H9 (cell line): Measurements from ENCODE around the gene CNOT9. TPM values are rescaled to one million over a fixed set of nuclear protein-coding genes. Genes with fewer than 3 reads are reported as not detected.

Experiments used
- DNase-seq: peaks from one replicate; pipeline ENCODE4 v3.0.0-alpha.2; 2017
- H2AFZ ChIP-seq: one replicate; pipeline ENCODE4 v1.6.1; 2013; ENCODE audit warnings: mild to moderate bottlenecking, low read length, control low read depth, moderate library complexity
- H2AK5ac ChIP-seq: 2 replicates; pipeline ENCODE4 v1.6.1; 2013; ENCODE audit warnings: low read length, control low read depth, mixed read lengths; ENCODE audit not compliant: insufficient read length
- H2BK120ac ChIP-seq: one replicate; pipeline ENCODE4 v1.6.1; 2013; ENCODE audit warnings: low read depth, mild to moderate bottlenecking, low read length, control low read depth, inconsistent platforms; ENCODE audit not compliant: poor library complexity, severe bottlenecking
- H2BK12ac ChIP-seq: 2 replicates; pipeline ENCODE4 v1.6.1; 2013; ENCODE audit warnings: low read length, control low read depth, mixed read lengths, low read depth; ENCODE audit not compliant: insufficient read length
- H2BK15ac ChIP-seq: 2 replicates; pipeline ENCODE4 v1.6.1; 2013; ENCODE audit warnings: low read depth, low read length, control low read depth
- H2BK20ac ChIP-seq: one replicate; pipeline ENCODE4 v1.6.1; 2013; ENCODE audit warnings: low read depth, mild to moderate bottlenecking, low read length, control low read depth, inconsistent platforms; ENCODE audit not compliant: poor library complexity, severe bottlenecking
- H2BK5ac ChIP-seq: 2 replicates; pipeline ENCODE4 v1.6.1; 2013; ENCODE audit warnings: low read length, control low read depth, mixed read lengths; ENCODE audit not compliant: insufficient read length
- H3K14ac ChIP-seq: 2 replicates; pipeline ENCODE4 v1.6.1; 2013; ENCODE audit warnings: low read length, control low read depth; ENCODE audit not compliant: insufficient read depth
- H3K18ac ChIP-seq: 2 replicates; pipeline ENCODE4 v1.6.1; 2013; ENCODE audit warnings: low read depth, mild to moderate bottlenecking, mixed read lengths, low read length, control low read depth; ENCODE audit not compliant: insufficient read length
- H3K23ac ChIP-seq: 2 replicates; pipeline ENCODE4 v1.6.1; 2013; ENCODE audit warnings: low read length, control low read depth, mixed read lengths, low read depth; ENCODE audit not compliant: insufficient read length
- H3K23me2 ChIP-seq: 2 replicates; pipeline ENCODE4 v1.6.1; 2013; ENCODE audit warnings: low read depth, mild to moderate bottlenecking, mixed read lengths, low read length, control low read depth; ENCODE audit not compliant: insufficient read length, poor library complexity, severe bottlenecking
- H3K27ac ChIP-seq: 2 replicates; pipeline ENCODE4 v1.5.1; 2013; ENCODE audit warnings: low read length, control low read depth, mixed read lengths, low read depth; ENCODE audit not compliant: insufficient read length
- H3K27me3 ChIP-seq: 2 replicates; pipeline ENCODE4 v1.6.1; 2013; ENCODE audit warnings: low read length, control low read depth, inconsistent platforms; ENCODE audit not compliant: insufficient read depth
- H3K4ac ChIP-seq: 2 replicates; pipeline ENCODE4 v1.6.1; 2013; ENCODE audit warnings: low read depth, mild to moderate bottlenecking, control low read depth, inconsistent platforms, low read length, moderate library complexity
- H3K4me1 ChIP-seq: 2 replicates; pipeline ENCODE4 v1.6.1; 2013; ENCODE audit warnings: low read length, control low read depth, inconsistent platforms; ENCODE audit not compliant: insufficient read depth
- H3K4me2 ChIP-seq: 2 replicates; pipeline ENCODE4 v1.6.1; 2013; ENCODE audit warnings: low read length, control low read depth, mixed read lengths; ENCODE audit not compliant: insufficient read length, insufficient read depth
- H3K56ac ChIP-seq: 2 replicates; pipeline ENCODE4 v1.6.1; 2013; ENCODE audit warnings: low read depth, mild to moderate bottlenecking, mixed read lengths, low read length, control low read depth; ENCODE audit not compliant: insufficient read length
- H3K79me1 ChIP-seq: 2 replicates; pipeline ENCODE4 v1.6.1; 2013; ENCODE audit warnings: low read depth, mild to moderate bottlenecking, moderate library complexity, low read length, control low read depth, inconsistent platforms; ENCODE audit not compliant: insufficient read depth, poor library complexity, severe bottlenecking
- H3K79me2 ChIP-seq: 2 replicates; pipeline ENCODE4 v1.6.1; 2013; ENCODE audit warnings: low read length, control low read depth, inconsistent platforms; ENCODE audit not compliant: insufficient read depth
- H3K9ac ChIP-seq: 2 replicates; pipeline ENCODE4 v1.6.1; 2013; ENCODE audit warnings: low read length, control low read depth, mixed read lengths; ENCODE audit not compliant: insufficient read length; ENCODE audit errors: extremely low read depth
- H3K9me3 ChIP-seq: one replicate; pipeline ENCODE4 v1.6.1; 2013; ENCODE audit warnings: low read depth, low read length, inconsistent platforms; ENCODE audit not compliant: control insufficient read depth
- H3T11ph ChIP-seq: one replicate; pipeline ENCODE4 v1.6.1; 2013; ENCODE audit warnings: mild to moderate bottlenecking, low read length, control low read depth, inconsistent platforms
- H4K20me1 ChIP-seq: one replicate; pipeline ENCODE4 v1.6.1; 2013; ENCODE audit not compliant: control insufficient read depth, insufficient read length, insufficient read depth
- H4K5ac ChIP-seq: 2 replicates; pipeline ENCODE4 v1.6.1; 2013; ENCODE audit warnings: low read depth, mild to moderate bottlenecking, mixed read lengths, low read length, control low read depth; ENCODE audit not compliant: insufficient read length
- H4K8ac ChIP-seq: replicated peaks from 2 replicates; pipeline ENCODE4 v1.6.1; 2013; ENCODE audit warnings: low read length, control low read depth, mixed read lengths, low read depth; ENCODE audit not compliant: insufficient read length
- H4K91ac ChIP-seq: 2 replicates; pipeline ENCODE4 v1.6.1; 2013; ENCODE audit warnings: low read depth, mild to moderate bottlenecking, moderate library complexity, mixed read lengths, low read length, control low read depth; ENCODE audit not compliant: insufficient read length
- H3K27ac Mint-ChIP-seq, 3 experiments: 2 replicates in 2 of 3; 3 replicates in 1 of 3; pipeline ENCODE4 v1.8.0; 2020 to 2021; ENCODE audit warnings: mixed read lengths in 3 of 3, mild to moderate bottlenecking in 1 of 3, moderate library complexity in 1 of 3
- H3K27me3 Mint-ChIP-seq: 2 replicates; pipeline ENCODE4 v1.8.0; 2021; ENCODE audit warnings: low read depth, mild to moderate bottlenecking, moderate library complexity, mixed read lengths
- H3K36me3 Mint-ChIP-seq, 3 experiments: 2 replicates in 2 of 3; 3 replicates in 1 of 3; pipeline ENCODE4 v1.8.0; 2020 to 2021; ENCODE audit warnings: low read depth in 3 of 3, mixed read lengths in 3 of 3; ENCODE audit not compliant: insufficient read depth in 1 of 3
- H3K4me1 Mint-ChIP-seq, 2 experiments: 2 replicates each; pipeline ENCODE4 v1.8.0; 2020; ENCODE audit warnings: mixed read lengths in 2 of 2
- H3K4me3 Mint-ChIP-seq, 2 experiments: 2 replicates in 1 of 2; 3 replicates in 1 of 2; pipeline ENCODE4 v1.8.0; 2020 to 2021; ENCODE audit warnings: mild to moderate bottlenecking in 2 of 2, mixed read lengths in 2 of 2, moderate library complexity in 1 of 2
- H3K9me3 Mint-ChIP-seq, 2 experiments: 2 replicates in 1 of 2; 3 replicates in 1 of 2; pipeline ENCODE4 v1.8.0; 2020; ENCODE audit warnings: mild to moderate bottlenecking in 2 of 2, mixed read lengths in 2 of 2, moderate library complexity in 1 of 2
- CTCF ChIP-seq: fragments of 200-600 bp; sonication (generic); conservative IDR thresholded peaks from 3 replicates; pipeline ENCODE4 v1.8.0; 2021; ENCODE audit warnings: antibody characterized with exemption, mild to moderate bottlenecking
- WGBS: extraction: QIAGEN DNeasy Blood & Tissue Kit; methylation state at CpG from one replicate; pipeline ENCODE4 v1.1.7; 2013; ENCODE audit warnings: missing lambda C conversion rate, low lambda C conversion rate, mixed read lengths; ENCODE audit not compliant: insufficient read length; ENCODE audit errors: extremely low coverage; 5-methylcytosine and 5-hydroxymethylcytosine counted together
- total RNA-seq: library from RNA; stranded (reverse); gene quantifications from 2 replicates; pipeline ENCODE4 v1.2.1, GENCODE V29; 2021

Gene CNOT9
- total RNA-seq, 1 experiment from 2014 or later = 91.2 TPM

GRCh38 chr2:218566296-218566695 is 2.3 kb upstream of the CNOT9 start:
- H3K4me1 ChIP-seq = peaks cover 2% of the 10 kb centered on the region; the same call in 1 of the 2 replicates
- H2BK120ac ChIP-seq = no peak overlapping the region
- no peak overlapping the region for H3K56ac ChIP-seq
- no peak overlapping the region for H4K91ac ChIP-seq
- H4K5ac ChIP-seq = no peak overlapping the region
- H2BK20ac ChIP-seq = no peak overlapping the region
- H3K79me1 ChIP-seq = peaks cover 4% of the 10 kb centered on the region
- no peak overlapping the region for H3T11ph ChIP-seq
- Mint-ChIP-seq H3K4me3 (peak overlapping the region; percentile 87 to 95), H3K36me3 (peaks cover 15 to 46% (median 45%) of the 10 kb centered on the region in 3 experiments; a peak in 6 of 7 replicates), H3K27ac (peak overlapping the region in 1 of 3 experiments; percentile 48; a peak in 1 of 7 replicates), H3K27me3 (no peaks in the 10 kb centered on the region), H3K4me1 (peaks cover 26 to 35% of the 10 kb centered on the region in 2 experiments), H3K9me3 (no peaks in the 10 kb centered on the region)
- no peaks in the 10 kb centered on the region for H4K20me1 ChIP-seq
- no peaks in the 10 kb centered on the region for H3K9me3 ChIP-seq
- H3K79me2 ChIP-seq = peaks cover 35% of the 10 kb centered on the region; the same call in 1 of the 2 replicates
- H2AK5ac ChIP-seq = no peak overlapping the region
- no peak overlapping the region for H3K18ac ChIP-seq
- H3K27me3 ChIP-seq = no peaks in the 10 kb centered on the region
- H2BK12ac ChIP-seq = no peak overlapping the region
- no peak overlapping the region for H3K9ac ChIP-seq
- no peak overlapping the region for H2BK15ac ChIP-seq
- no peak overlapping the region for H2BK5ac ChIP-seq
- no peak overlapping the region for H3K4ac ChIP-seq
- no peak for TF ChIP-seq CTCF
- no peak overlapping the region for H4K8ac ChIP-seq
- peaks cover 11% of the 10 kb centered on the region for H3K23me2 ChIP-seq
- no CpG with 5 or more reads among the region's 1 CpG for WGBS
- no peak overlapping the region for H3K27ac ChIP-seq
- no peak overlapping the region for H3K23ac ChIP-seq
- no peak overlapping the region for H3K14ac ChIP-seq
- no peak overlapping the region for H2AFZ ChIP-seq
- H3K4me2 ChIP-seq = no peak overlapping the region
- no peak for DNase-seq
